HG03575 (cell line): Measurements from ENCODE around the gene ACER2.

ENCODE experiments used
- ATAC-seq: cut with Tn5 transposase; IDR thresholded peaks from one replicate; pipeline ENCODE4 v1.9.1; 2021; ENCODE audit not compliant: unreplicated experiment, insufficient number of reproducible peaks, low FRiP score; ENCODE audit errors: extremely low read depth

ACER2 gene

GRCh38 chr9:19441730-19442129 lies 32.9 kb downstream of the ACER2 start:
- ATAC-seq = peak; percentile 83

- ATAC-seq = no peak
These were observed 33.4 kb downstream of the ACER2 start for GRCh38 chr9:19442240-19442639.

GRCh38 chr9:19445452-19445851 lies 36.6 kb downstream of the ACER2 start:
- ATAC-seq = no peak

DNA sequence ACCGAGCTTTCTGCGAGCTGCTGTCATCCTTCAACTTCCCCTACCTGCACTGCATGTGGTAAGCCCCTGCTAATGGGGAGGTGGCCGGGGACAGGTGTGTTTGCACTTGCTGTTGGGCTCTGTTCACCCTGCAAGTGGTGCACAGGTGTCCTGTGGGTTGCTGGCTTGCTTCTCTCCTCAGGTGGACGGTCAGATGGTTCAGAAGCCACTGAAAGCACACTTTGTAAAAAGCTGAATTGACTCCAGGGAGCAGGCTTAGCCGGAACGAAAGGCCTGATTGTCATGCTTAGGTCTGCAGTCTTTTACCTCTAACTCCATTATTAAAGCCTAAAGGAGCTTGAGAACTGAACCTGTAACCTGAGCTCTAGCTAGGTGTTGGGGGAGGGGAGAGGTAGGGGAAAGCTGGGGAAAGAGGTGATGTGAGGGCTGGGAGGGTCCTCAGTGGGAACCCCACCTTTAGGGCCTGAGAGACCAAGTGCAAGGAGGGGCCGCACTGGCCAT lies 37.6 kb downstream of the ACER2 start:
- no peak for ATAC-seq

GRCh38 chr9:19451240-19452087 lies 42.7 kb downstream of the ACER2 start:
- peak; percentile 82 for ATAC-seq

- no peak for ATAC-seq
These were observed 47.6 kb downstream of the ACER2 start for GRCh38 chr9:19456426-19456825.

DNA sequence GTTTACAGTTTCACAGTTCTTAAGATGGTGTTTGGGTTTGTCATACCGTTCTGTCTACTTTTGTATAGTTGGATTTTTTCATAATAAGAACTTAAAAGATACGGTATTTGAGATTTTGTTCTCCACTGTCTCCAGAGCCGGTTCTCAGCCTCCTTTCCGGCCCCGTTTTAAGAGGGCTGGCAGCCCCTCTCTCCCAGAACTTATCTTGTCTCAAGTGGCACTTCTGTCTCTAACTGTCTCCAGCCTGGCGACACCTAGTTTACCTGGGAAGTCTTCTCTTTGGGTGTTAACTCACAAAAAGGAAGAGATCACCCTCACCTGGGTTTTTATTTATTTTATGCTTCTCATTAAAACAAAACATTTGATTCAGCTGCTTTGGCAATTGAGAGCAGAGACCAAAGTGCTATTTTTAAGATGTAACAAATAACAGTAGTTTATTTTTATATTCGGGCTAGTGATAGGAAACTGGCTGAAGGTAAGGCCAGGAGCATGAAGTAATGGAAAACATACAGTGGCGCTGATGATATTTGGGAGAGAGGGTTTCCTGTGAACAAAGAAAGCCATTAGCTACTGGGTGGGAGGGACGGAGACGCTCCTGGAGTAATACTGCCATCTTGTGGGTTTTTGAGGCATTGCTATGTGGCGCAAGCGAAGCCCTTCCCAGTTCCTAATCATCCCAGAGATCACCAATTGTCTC lies 48.3 kb downstream of the ACER2 start:
- no peak for ATAC-seq

- no peak for ATAC-seq
These were observed 48.8 kb downstream of the ACER2 start for GRCh38 chr9:19457693-19458009.

DNA sequence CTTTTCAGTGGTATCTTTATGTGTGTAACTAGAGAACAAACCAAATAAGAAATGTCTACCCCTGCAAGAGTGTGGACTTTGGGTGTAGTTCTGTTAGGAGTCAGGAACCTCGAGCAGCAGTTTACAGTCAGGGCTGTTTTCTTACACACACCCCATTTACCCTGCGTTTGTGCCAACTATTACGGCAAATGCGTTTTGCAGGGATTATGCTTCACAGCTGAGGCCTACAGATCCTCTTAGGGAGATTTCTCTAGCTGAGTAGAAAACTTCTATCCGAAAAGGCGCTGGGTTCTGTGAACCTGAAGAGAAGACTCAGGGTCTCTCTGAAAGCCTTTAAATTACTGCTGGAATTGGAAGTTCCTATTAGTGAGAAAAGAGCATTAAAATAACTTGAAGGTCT lies 51.4 kb downstream of the ACER2 start:
- ATAC-seq = no peak

DNA sequence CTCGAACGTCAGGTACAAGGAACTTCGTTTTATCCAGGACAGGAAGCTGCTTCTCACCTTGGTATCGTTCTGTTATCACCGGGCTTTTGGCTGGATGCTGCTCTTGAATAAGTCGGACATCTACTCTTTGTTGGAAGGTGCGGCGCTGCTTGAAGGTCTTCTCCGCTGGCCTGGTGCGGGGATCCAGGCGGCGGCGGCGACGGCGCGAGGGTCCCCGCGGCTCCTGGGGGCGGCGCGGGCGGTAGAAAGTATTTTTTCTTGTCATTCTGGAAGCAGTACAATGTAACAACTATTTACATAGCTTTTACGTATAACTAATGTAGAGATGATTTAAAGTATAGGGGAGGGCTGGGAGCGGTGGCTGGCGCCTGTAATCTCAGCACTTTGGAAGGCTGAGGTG lies 52.3 kb downstream of the ACER2 start:
- no peak for ATAC-seq

DNA sequence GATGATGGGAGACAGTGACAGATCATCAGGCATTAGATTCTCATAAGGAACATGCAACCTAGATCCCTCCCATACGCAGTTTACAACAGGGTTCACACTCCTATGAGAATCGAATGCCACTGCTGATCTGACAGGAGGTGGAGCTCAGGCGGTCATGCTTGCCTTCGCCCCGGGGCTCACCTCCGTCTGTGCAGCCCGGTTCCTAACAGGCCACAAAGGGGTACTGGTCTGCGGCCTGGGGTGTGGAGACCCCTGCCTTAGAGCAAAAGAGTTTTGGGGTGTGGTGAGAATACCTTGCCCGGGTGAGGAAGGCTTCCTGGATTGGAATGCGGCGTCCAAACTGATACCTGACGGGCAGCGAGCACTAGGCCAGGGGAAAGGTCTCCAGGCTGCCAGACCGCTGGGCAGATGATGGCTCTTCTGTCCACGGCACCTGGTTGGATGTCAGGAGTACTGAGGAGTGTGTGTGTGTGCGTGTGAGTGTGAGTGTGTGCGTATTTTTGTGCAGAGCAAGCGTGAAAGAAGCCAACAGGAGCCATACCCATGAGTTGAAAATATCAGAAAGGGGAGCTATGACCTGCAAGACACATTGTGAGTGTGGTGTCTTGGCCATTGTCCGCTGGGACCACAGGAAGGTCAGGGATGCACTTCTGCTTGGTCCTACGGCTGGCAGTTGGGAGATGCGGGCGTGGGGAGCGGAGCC lies 55.4 kb downstream of the ACER2 start:
- no peak for ATAC-seq

GRCh38 chr9:19464764-19465585 lies 56.2 kb downstream of the ACER2 start:
- ATAC-seq = peak; percentile 79

GRCh38 chr9:19465586-19466279 lies 56.9 kb downstream of the ACER2 start:
- no peak for ATAC-seq

GRCh38 chr9:19466280-19466639 lies 57.5 kb downstream of the ACER2 start:
- no peak for ATAC-seq

GRCh38 chr9:19469271-19469670 lies 60.5 kb downstream of the ACER2 start:
- no peak for ATAC-seq

GRCh38 chr9:19470567-19470966 lies 61.8 kb downstream of the ACER2 start:
- ATAC-seq = no peak

- no peak for ATAC-seq
These were observed 62.3 kb downstream of the ACER2 start for GRCh38 chr9:19470981-19471650.
